Esophagus squamous epithelium (tissue), 5 donors: ENCODE results near the gene SERP2. TPM values are rescaled to one million over a fixed set of nuclear protein-coding genes. Genes with fewer than 3 reads are reported as not detected.

Source experiments
- DNase-seq: peaks from one replicate; lab custom pipeline; 2025; lab: John Stamatoyannopoulos, UW
- H3K27ac ChIP-seq, 4 donors: fragments of 200-600 bp; sonication (generic); one replicate each; pipeline ENCODE4 v1.5.1; 2016 to 2019; ENCODE audit warnings: mild to moderate bottlenecking in 1 of 4
- H3K27me3 ChIP-seq, 4 donors: fragments of 200-600 bp; sonication (generic); 1 replicate in 3 of 4; 2 replicates in 1 of 4; pipeline versions ENCODE4 v1.5.1 to v1.6.0; 2017 to 2021; ENCODE audit warnings: antibody characterized with exemption in 1 of 4
- H3K36me3 ChIP-seq, 3 donors: fragments of 200-600 bp; sonication (generic); one replicate each; pipeline ENCODE4 v1.5.1; 2016 to 2019
- H3K4me1 ChIP-seq, 3 donors: fragments of 200-600 bp; sonication (generic); one replicate each; pipeline ENCODE4 v1.5.1; 2017 to 2019
- H3K4me3 ChIP-seq, 4 donors: fragments of 200-600 bp; sonication (generic); 1 replicate in 3 of 4; 2 replicates in 1 of 4; pipeline ENCODE4 v1.5.1; 2016 to 2019; ENCODE audit warnings: mild to moderate bottlenecking in 2 of 4, moderate library complexity in 1 of 4
- H3K9me3 ChIP-seq, 3 donors: fragments of 200-600 bp; sonication (generic); one replicate each; pipeline ENCODE4 v1.5.1; 2016 to 2019
- CTCF ChIP-seq, 6 experiments: fragments of 450-650 bp in 4 of 6; fragments of 200-600 bp in 2 of 6; sonication (generic) in 2 of 6; IDR thresholded peaks; one replicate each; pipeline ENCODE4 v1.5.1; 2016 to 2019; ENCODE audit warnings: antibody characterized with exemption in 6 of 6, mild to moderate bottlenecking in 4 of 6, moderate library complexity in 4 of 6
- POLR2A ChIP-seq, 4 donors: fragments of 450-650 bp; IDR thresholded peaks; one replicate each; pipeline ENCODE4 v1.6.1; 2017; ENCODE audit warnings: antibody characterized with exemption in 4 of 4, mild to moderate bottlenecking in 4 of 4, moderate library complexity in 3 of 4
- WGBS, 2 donors: methylation state at CpG; one replicate each; pipeline ENCODE4 v1.1.5; 2018; 5-methylcytosine and 5-hydroxymethylcytosine counted together
- intact Hi-C: fragments of 100-400 bp; cut with DNase I; formaldehyde crosslinking; loops from one replicate; pipeline ENCODE4 v1.15.0; 2022
- total RNA-seq, 4 donors: library from RNA; depleted of rRNA; stranded (reverse); fragments of >200 nt; gene quantifications; one replicate each; pipeline ENCODE4 v1.1.0, GENCODE V29; 2016
- donor health status: DM: yes; HTN: yes; CAD: no.

SERP2 gene
- total RNA-seq, 4 donors from 2014 or later: 0.35 to 3.6 (median 1.5) TPM

GRCh38 chr13:44407379-44407778 lies 33.8 kb downstream of the SERP2 start:
- H3K27ac ChIP-seq: no peak overlapping the region
- 71 to 95% methylated on average over 3 of the region's 3 CpGs for WGBS, 2 donors

GRCh38 chr13:44407891-44408290 lies 34.3 kb downstream of the SERP2 start:
- Histone ChIP-seq H3K9me3 (no peaks in the 10 kb centered on the region), H3K27ac (no peak overlapping the region), H3K27me3 (no peaks in the 10 kb centered on the region), H3K36me3 (no peaks in the 10 kb centered on the region), H3K4me3 (no peak overlapping the region), H3K4me1 (peaks cover 0 to 20% (median 7%) of the 10 kb centered on the region in 3 donors)
- WGBS, 2 donors: 78 to 100% methylated on average over 4 to 7 of the region's 7 CpGs
- intact Hi-C loops: no loop called here
- no peak for DNase-seq
- no peak for TF ChIP-seq CTCF (IDR thresholded peaks at IDR 0.05)
- TF ChIP-seq POLR2A (IDR thresholded peaks at IDR 0.05): no peak

More at GRCh38 chr13:44407379-44407778, 33.8 kb downstream of the SERP2 start:
- no peak for DNase-seq
- TF ChIP-seq CTCF (IDR thresholded peaks at IDR 0.05): no peak
- no peak for TF ChIP-seq POLR2A (IDR thresholded peaks at IDR 0.05)
- H3K27me3 ChIP-seq: no peaks in the 10 kb centered on the region
- H3K4me3 ChIP-seq: no peak overlapping the region
- H3K4me1 ChIP-seq: peaks cover 0 to 25% (median 7%) of the 10 kb centered on the region in 3 donors
- intact Hi-C loops: no loop called here
- no peaks in the 10 kb centered on the region for H3K9me3 ChIP-seq
- H3K36me3 ChIP-seq: no peaks in the 10 kb centered on the region

GRCh38 chr13:44409595-44409994 lies 36.0 kb downstream of the SERP2 start:
- no peaks in the 10 kb centered on the region for H3K27me3 ChIP-seq
- intact Hi-C loops: no loop called here
- H3K36me3 ChIP-seq: no peaks in the 10 kb centered on the region
- no peak overlapping the region for H3K27ac ChIP-seq
- H3K4me3 ChIP-seq: no peak overlapping the region
- H3K4me1 ChIP-seq: peaks cover 0 to 4% (median 0%) of the 10 kb centered on the region in 3 donors
- DNase-seq: no peak
- no peaks in the 10 kb centered on the region for H3K9me3 ChIP-seq
- WGBS, 2 donors: 61 to 77% methylated on average over 2 of the region's 4 CpGs
- TF ChIP-seq POLR2A (IDR thresholded peaks at IDR 0.05) (no peak), CTCF (IDR thresholded peaks at IDR 0.05) (no peak)

GRCh38 chr13:44410328-44410859 lies 36.8 kb downstream of the SERP2 start:
- H3K36me3 ChIP-seq: no peaks in the 10 kb centered on the region
- no peak overlapping the region for H3K4me3 ChIP-seq
- 69 to 86% methylated on average over 5 to 6 of the region's 6 CpGs for WGBS, 2 donors
- TF ChIP-seq POLR2A (IDR thresholded peaks at IDR 0.05): no peak
- peak in 1 of 6 experiments; percentile 11 for TF ChIP-seq CTCF (IDR thresholded peaks at IDR 0.05)
- H3K27ac ChIP-seq: no peak overlapping the region
- no peaks in the 10 kb centered on the region for H3K27me3 ChIP-seq
- DNase-seq: no peak
- peaks cover 0 to 4% (median 0%) of the 10 kb centered on the region in 3 donors for H3K4me1 ChIP-seq
- intact Hi-C loops: no loop called here
- H3K9me3 ChIP-seq: no peaks in the 10 kb centered on the region

GRCh38 chr13:44411841-44412240 lies 38.2 kb downstream of the SERP2 start:
- Histone ChIP-seq H3K9me3 (no peaks in the 10 kb centered on the region), H3K27me3 (no peaks in the 10 kb centered on the region), H3K4me3 (no peak overlapping the region), H3K4me1 (peaks cover 0 to 4% (median 0%) of the 10 kb centered on the region in 3 donors), H3K27ac (no peak overlapping the region), H3K36me3 (no peaks in the 10 kb centered on the region)
- DNase-seq: no peak
- 75 to 80% methylated on average over 2 of the region's 2 CpGs for WGBS, 2 donors
- TF ChIP-seq POLR2A (IDR thresholded peaks at IDR 0.05) (no peak), CTCF (IDR thresholded peaks at IDR 0.05) (no peak)
- intact Hi-C loops: no loop called here
